ENCODE results near the gene PODN. TPM values are rescaled to one million over a fixed set of nuclear protein-coding genes. Genes with fewer than 3 reads are reported as not detected.

The PODN gene
- total RNA-seq, 3 donors from 2014 or later, result 55.1 to 246 (median 83.1) TPM

DNA sequence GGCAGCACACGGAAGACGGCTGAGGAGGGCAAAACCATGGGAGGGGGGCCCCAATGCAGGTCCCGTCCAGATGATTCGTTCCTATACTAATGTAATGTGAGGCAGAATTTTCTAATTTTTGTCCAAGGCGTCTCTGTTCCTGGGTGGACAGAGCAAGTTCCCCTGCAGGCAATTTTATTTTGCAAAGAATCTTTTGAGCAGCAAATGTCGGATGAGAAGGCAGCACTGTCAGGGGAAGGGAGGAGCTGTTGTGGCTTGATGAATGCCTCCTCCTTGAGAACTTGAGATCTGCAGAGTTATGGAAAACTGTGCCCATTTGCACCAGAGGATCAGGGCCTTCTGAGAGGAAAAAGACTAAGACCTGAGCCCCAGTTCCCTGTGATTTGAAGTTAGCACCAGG lies 63.1 kb downstream of the PODN start:
- intact Hi-C loops (cut with DNase I; ENCODE audit: low total_unique reads), result no loop called here
- DNase-seq (ENCODE audit: low spot score in 2 of 2), result no peak
- Histone ChIP-seq H3K36me3 (no peaks in the 10 kb centered on the region), H3K4me1 (peaks cover 0 to 8% of the 10 kb centered on the region in 2 donors), H3K27me3 (no peaks in the 10 kb centered on the region), H3K27ac (peak overlapping the region in 1 of 2 donors; percentile 93), H3K4me3 (no peak overlapping the region), H3K9me3 (no peaks in the 10 kb centered on the region)
- no peak for TF ChIP-seq POLR2A (IDR thresholded peaks at IDR 0.05)
- TF ChIP-seq CTCF (IDR thresholded peaks at IDR 0.05), result no peak
- no peak for TF ChIP-seq POLR2AphosphoS5 (IDR thresholded peaks at IDR 0.05)

GRCh38 chr1:53125623-53126360 lies 63.8 kb downstream of the PODN start:
- H3K27ac ChIP-seq, result peak overlapping the region in 1 of 2 donors; percentile 93

DNA sequence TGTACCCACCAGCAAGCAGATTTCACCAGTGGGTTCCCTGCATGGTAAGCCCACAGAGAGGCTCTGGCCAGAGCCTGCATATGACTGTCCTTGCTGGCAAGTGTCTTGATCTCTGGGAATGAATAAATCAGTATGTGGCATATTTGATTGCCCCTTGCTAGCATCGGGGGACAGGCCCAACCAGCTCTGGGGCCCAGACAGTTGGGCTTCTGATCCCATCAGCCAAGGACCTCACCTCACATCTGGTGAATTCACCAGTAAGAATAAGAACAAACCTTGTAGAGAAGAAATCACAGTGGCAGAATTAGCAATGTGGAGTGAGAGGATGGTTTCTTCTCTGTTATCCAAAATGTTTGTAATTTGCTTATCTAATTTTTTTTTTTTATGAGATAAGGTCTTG lies 64.5 kb downstream of the PODN start:
- peaks cover 0 to 8% of the 10 kb centered on the region in 2 donors for H3K4me1 ChIP-seq
- no peak for DNase-seq (ENCODE audit: low spot score in 2 of 2)
- no peak for TF ChIP-seq POLR2AphosphoS5 (IDR thresholded peaks at IDR 0.05)
- no peak for TF ChIP-seq POLR2A (IDR thresholded peaks at IDR 0.05)
- intact Hi-C loops (cut with DNase I; ENCODE audit: low total_unique reads), result no loop called here
- H3K36me3 ChIP-seq, result no peaks in the 10 kb centered on the region
- H3K27me3 ChIP-seq, result no peaks in the 10 kb centered on the region
- H3K9me3 ChIP-seq, result no peaks in the 10 kb centered on the region
- peak overlapping the region in 1 of 2 donors; percentile 93 for H3K27ac ChIP-seq
- H3K4me3 ChIP-seq, result no peak overlapping the region

More at GRCh38 chr1:53125623-53126360, 63.8 kb downstream of the PODN start:
- no peak for TF ChIP-seq POLR2AphosphoS5 (IDR thresholded peaks at IDR 0.05)
- TF ChIP-seq POLR2A (IDR thresholded peaks at IDR 0.05), result no peak
- no peak for TF ChIP-seq CTCF (IDR thresholded peaks at IDR 0.05)
- H3K9me3 ChIP-seq, result no peaks in the 10 kb centered on the region
- no peak for DNase-seq (ENCODE audit: low spot score in 2 of 2)
- peaks cover 0 to 8% of the 10 kb centered on the region in 2 donors for H3K4me1 ChIP-seq
- H3K36me3 ChIP-seq, result no peaks in the 10 kb centered on the region
- no peaks in the 10 kb centered on the region for H3K27me3 ChIP-seq
- intact Hi-C loops (cut with DNase I; ENCODE audit: low total_unique reads), result no loop called here
- no peak overlapping the region for H3K4me3 ChIP-seq

DNA sequence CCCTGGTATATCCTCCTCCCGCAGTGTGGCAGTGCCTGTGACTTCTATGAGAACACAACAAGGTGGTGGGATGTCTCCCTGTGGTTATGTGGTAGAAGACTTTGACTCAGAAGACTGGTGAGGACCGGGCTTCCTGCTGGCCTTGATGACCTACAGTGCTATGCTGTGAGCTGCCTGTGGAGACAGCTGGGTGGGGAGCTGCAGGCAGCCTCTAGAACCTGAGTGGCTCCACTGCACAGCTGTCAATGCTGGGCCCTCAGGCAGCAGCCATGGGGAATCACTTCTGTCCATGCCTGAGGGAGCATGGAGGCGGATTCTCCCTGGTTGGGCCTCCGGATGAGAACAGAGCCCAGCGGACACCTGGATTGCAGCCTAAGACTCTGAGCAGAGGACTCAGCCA lies 65.5 kb downstream of the PODN start:
- intact Hi-C loops (cut with DNase I; ENCODE audit: low total_unique reads), result no loop called here
- no peaks in the 10 kb centered on the region for H3K9me3 ChIP-seq
- no peaks in the 10 kb centered on the region for H3K36me3 ChIP-seq
- no peak overlapping the region for H3K27ac ChIP-seq
- no peaks in the 10 kb centered on the region for H3K4me1 ChIP-seq
- no peak for DNase-seq (ENCODE audit: low spot score in 2 of 2)
- TF ChIP-seq POLR2A (IDR thresholded peaks at IDR 0.05), result no peak
- H3K27me3 ChIP-seq, result no peaks in the 10 kb centered on the region
- H3K4me3 ChIP-seq, result no peak overlapping the region

- DNase-seq (ENCODE audit: low spot score in 2 of 2), result no peak
- no peak overlapping the region for H3K4me3 ChIP-seq
- TF ChIP-seq POLR2AphosphoS5 (IDR thresholded peaks at IDR 0.05) (no peak), CTCF (IDR thresholded peaks at IDR 0.05) (no peak), POLR2A (IDR thresholded peaks at IDR 0.05) (no peak)
- H3K27me3 ChIP-seq, result no peaks in the 10 kb centered on the region
- H3K9me3 ChIP-seq, result no peaks in the 10 kb centered on the region
- H3K4me1 ChIP-seq, result no peaks in the 10 kb centered on the region
- no peak overlapping the region for H3K27ac ChIP-seq
- H3K36me3 ChIP-seq, result no peaks in the 10 kb centered on the region
- intact Hi-C loops (cut with DNase I; ENCODE audit: low total_unique reads), result no loop called here
Measured at GRCh38 chr1:53128401-53128800, 66.4 kb downstream of the PODN start.

DNA sequence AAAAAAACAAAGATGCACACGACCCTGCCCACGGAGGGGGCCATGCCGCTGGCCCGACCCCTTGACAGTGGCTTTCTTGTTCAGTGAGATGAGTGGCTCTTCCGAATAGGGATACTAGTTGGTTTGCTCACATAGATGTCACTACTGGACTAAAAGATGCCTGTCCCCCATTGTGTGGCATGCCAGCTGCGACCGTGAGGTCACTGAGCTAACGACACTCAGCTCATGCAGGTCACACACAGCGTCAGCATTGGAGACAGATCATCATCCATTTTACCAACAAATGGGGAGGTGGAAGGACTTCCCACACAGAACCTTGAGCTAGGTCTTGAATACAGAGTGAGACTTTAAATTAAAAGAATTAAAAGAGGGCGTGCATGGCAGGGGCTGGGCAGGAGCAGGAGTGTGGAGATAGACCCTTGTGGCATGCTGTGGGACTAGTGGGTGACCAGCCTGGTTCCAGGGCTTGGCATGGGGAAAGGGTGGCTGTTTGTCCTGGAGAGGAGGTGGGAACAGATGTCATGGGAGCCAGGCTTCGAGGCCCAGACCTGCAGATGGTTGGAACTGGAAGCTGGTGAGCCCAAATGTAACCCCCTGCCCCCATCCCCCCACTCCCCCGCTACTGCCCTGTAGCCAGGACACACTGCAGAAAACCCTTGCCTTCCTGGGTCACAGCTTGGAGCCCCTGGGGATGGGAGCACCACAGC lies 68.0 kb downstream of the PODN start:
- peak in 1 of 2 donors; percentile 33 for DNase-seq (ENCODE audit: low spot score in 2 of 2)
- H3K9me3 ChIP-seq, result no peaks in the 10 kb centered on the region
- intact Hi-C loops (cut with DNase I; ENCODE audit: low total_unique reads), result no loop called here
- no peak for TF ChIP-seq CTCF (IDR thresholded peaks at IDR 0.05)
- no peak for TF ChIP-seq POLR2AphosphoS5 (IDR thresholded peaks at IDR 0.05)
- no peak for TF ChIP-seq POLR2A (IDR thresholded peaks at IDR 0.05)
- no peak overlapping the region for H3K4me3 ChIP-seq
- H3K4me1 ChIP-seq, result no peaks in the 10 kb centered on the region
- H3K27me3 ChIP-seq, result no peaks in the 10 kb centered on the region
- H3K27ac ChIP-seq, result no peak overlapping the region
- no peaks in the 10 kb centered on the region for H3K36me3 ChIP-seq
